Nucleus accumbens (tissue), 56 donors: ENCODE results near the gene CYBC1.
"Not testable (repeated sequence)": the region's sequence is repeated elsewhere in the genome, so short reads cannot be mapped to it uniquely, and the experiment has no call there.

Experiments used
- DNase-seq, 56 donors: peaks; one replicate each; lab custom pipeline; 2025; lab: John Stamatoyannopoulos, UW

The CYBC1 gene

DNA sequence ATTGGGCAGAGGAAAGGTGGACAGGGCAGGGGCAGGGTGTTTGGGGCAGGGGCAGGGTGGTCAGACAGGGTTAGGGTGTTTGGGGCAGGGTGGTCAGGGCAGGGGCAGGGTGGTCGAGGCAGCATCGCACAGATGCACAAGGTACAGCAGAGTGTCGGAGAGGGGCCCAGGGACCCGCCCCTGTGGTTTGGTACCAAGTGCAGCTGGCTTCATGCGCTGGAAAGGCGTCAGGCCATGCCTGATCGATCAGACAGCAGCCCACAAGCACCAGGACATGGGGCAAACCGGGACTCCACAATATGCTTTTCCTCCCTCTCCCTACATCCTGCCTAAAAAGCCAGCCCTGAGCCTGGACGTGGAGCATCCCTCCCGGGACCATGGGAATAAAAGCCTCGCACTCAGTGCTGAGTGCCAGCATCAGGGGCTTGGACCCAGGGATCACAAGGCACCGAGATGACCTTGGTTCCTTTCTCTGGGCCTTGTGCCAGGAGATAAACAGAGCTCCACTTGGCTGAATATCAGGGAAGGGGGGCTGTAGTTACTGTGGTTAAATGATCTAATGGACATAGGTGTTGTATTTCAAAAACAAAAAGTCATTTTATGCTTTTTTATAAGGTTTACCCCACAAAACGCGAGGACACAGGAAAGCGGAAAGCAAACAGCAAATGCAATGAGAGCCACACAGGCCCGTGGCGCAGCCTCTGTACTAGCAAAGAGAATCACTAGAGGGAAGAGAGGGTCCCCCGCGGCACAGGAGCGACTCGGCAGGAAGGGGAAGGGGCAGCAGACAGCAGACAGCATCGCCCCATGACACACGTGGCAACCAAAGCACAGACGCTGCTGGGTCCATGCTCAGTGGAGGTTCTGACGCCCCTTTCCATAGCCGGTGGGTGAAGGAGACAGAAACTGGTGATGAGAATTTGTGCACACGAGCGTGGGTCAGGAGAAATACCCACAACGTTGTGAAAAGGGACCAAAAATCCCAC lies 37.7 kb downstream of the CYBC1 start:
- DNase-seq = no peak

DNA sequence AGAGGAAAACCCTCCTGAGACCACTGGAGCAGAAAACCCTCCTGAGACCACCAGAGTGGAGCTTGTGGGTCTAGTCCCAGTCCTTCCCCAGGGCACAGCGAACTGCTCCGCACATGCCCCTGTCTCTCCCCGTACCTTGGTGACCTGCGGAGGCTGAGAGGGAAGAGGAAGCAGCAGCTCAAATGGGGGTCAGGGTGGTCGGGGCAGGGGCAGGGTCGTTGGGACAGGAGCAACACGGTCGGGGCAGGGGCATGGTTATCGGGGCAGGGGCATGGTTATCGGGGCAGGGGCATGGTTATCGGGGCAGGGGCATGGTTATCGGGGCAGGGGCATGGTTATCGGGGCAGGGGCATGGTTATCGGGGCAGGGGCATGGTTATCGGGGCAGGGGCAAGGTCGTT lies 38.5 kb downstream of the CYBC1 start:
- DNase-seq = not testable (repeated sequence)

DNA sequence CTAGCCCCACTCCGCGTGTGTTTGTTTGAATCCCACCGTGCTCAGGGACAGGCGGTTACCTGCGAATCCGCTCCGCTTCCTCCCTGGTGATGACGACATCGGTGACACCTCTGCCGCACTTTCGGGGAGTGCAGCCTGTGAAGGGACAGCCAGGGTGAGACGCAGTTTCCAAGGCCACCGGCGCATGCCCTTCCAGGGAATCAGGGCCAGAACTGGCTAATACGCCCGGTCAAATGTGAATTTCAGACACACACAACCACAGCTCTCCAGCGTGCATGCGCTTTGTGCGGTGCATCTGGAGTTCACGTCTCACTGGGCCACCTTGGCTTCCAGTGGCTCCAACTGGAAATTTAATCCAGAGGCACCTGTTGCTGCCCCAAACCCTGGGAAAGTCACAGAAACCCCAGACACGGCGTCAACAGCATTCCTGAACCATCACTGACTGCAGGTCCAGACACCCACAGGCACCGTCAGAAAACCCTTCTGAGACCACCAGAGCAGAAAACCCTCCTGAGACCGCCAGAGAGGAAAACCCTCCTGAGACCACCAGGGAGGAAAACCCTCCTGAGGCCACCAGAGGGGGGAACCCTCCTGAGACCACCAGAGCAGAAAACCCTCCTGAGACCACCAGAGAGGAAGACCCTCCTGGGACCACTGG lies 39.0 kb downstream of the CYBC1 start:
- DNase-seq = no peak

DNA sequence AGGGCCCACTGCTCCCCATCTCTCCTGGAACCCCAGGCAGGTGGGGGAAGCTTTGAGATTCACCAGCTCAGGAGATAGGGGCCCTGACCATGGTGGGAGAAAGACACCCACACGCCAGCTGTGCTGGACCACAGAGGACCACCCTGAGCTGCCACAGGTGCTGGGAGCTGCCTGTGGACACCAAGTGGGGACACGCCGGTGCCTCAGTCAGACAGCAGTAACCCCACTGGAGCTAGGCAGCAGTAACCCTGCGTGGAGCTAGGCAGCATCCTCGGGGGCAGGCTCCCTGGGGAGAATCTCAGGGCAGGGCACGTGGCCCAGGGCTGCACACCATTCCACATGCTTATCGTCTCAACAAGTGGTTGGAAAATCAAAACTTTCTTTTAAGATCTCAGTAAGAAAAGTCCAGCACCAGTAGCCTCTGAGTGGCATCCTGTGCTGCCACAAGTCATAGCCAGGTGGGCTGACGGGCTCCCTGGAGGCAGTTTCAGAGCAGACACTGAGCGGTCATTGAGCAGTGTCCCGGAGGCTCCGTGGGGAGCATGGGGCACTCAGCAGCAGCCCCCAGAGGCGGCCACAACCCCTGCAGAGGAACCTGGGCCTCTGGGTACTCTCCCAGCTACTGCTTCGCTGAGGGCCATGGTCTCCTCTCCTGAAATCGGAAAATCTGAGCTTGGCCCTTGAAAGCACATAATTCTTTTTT lies 40.4 kb downstream of the CYBC1 start:
- DNase-seq = no peak

DNA sequence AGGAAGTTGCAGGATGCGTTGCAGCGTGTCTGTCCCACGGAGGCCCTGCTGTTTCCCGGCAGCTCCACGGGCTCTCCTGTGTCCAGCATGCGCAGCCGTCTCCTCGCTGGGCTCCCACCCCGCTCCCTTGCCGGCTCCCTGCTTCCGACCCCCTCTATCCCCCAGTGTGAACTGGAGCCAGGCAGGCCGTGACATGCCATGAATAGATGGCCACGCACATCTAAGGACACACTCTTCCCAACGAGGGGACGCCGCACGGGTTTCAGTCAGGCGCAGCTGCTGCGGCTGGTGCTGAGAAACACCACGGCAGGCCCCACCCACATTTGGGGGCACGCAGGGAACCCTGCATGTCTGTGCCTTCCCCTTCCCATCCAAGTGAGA lies 41.6 kb downstream of the CYBC1 start:
- DNase-seq = no peak

DNA sequence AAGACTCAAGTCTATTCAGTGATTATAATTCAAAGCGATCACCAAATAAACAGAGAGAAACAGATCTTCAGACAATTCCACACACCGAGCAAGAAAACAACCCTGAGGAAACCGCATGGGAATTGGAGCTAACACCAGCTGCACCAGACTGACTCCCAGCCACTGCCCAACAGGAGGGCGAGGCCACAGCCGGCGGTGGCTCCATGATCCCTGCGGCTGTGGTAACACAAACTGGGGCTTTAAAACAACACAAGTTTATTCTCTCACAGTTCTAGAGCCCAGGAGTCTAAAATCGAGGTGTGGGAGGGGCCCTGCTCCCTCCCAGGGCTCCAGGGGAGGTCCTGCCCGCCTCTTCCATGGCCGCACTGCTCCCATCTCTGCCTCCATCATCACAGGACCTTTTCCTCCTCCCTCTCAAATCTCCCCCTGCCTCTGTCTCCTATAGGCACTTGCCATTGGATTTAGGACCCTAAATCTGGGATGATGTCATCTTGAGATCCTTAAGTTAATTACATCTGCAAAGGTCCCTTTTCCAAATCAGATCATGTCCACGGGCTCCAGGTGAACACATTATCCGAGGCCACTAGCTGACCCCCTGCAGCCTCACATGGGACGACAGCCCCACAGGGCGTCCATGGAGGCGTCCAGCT lies 42.1 kb downstream of the CYBC1 start:
- DNase-seq = no peak

DNA sequence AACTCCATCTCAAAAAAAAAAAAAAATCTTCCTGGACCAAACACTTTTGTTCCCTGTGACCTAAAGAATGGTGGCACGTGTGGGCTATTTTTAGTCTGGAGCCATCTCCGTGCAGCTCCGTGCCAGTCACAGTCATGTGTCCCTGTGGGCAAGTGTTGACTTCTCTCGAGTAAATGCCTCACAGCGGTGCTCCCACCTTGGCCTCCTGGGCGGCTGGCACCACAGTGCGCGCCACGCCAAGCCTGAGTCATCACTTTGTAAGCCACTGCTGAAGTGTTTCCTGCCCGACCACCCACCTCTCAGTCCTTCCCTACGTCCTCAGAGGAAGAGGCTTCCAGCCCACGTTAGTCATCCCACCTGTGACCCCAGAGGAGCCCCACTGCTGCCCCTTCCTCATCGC lies 43.3 kb downstream of the CYBC1 start:
- DNase-seq = no peak

DNA sequence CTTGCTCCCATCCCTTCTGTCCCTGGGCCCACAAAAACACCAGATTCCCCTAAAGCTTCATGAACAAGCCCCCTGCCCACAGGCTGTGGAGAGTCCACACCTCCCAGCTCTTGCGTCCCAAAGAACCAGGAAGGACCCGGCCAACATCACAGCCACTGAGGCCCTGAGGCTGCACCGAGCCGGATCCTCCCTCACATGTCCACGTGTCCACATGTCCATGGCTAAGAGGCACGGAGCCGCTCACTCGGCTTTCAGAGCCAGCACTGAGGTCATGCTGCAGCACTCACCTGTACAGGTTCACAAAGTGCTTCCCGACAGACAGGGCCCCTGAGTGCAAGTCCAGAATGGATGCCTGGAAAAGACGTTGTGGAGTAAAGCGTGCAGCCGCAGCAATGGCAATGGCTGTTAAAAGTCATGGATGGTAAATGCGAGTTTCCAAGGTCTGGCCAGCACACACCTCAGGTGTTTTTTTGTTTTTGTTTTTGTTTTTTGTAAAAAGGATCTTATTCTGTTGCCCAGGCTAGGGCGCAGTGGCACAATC lies 44.4 kb downstream of the CYBC1 start:
- DNase-seq = no peak

DNA sequence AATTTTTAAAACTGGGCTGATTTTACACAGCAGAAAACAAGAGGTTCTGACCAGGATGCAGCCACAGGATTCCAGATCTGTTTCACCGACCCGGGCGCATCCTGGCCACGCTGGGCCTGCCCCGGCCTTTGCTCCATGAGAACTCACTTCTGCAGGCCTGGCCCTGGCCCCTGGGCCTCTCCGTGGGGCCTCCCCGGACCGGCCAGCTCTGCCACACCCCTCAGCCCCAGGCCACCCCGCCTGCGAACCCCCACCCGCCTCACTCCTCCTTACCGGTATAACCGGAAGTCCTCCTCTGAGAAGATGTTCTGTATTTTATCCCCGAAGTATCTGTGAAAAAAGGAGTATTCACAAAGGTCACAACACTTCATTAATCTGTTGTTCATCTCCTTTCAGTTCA lies 45.5 kb downstream of the CYBC1 start:
- no peak for DNase-seq

DNA sequence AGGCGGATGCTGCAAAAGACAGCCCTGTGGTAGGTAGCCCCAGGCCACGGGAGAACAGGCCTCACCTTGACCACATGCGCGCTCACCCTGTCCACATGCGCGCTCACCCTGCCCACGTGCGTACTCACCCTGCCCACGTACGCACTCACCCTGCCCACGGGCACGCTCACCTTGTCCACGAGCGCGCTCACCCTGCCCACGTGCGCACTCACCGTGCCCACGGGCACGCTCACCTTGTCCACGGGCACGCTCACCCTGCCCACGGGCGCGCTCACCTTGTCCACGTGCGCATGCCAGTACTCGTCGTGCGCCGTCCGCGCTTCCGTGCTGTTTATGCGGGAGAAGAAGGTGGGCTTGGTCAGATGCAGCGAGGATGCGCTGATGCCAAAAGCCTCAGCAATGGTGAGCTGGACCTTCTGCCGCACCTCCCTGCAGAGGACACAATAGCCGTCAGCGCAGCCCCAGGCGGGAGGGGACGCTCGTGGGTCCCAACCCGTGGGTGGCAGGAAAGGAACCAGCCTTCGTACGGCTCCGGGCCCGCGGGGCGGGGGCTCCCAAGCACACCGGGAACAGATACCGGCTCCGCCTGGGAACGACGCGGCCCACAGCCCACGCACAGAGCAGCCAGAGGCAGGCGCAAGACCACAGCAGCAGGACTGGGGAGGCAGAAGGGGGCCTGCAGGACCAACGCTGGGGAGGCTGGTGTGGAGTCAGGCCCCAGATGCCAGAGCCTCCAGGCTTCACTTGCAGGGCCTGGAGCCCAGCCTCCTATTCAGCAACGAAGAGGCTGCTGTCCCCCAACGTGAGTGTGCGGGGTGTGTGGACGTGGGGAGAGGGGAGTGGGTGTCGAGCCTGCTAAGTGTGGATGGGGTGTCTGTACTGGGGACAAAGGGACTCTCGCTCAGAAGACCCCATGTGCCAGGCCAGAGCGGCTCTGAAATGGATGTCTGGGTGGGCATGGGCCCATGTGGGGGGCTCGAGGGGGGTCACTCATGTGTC lies 46.6 kb downstream of the CYBC1 start:
- no peak for DNase-seq

DNA sequence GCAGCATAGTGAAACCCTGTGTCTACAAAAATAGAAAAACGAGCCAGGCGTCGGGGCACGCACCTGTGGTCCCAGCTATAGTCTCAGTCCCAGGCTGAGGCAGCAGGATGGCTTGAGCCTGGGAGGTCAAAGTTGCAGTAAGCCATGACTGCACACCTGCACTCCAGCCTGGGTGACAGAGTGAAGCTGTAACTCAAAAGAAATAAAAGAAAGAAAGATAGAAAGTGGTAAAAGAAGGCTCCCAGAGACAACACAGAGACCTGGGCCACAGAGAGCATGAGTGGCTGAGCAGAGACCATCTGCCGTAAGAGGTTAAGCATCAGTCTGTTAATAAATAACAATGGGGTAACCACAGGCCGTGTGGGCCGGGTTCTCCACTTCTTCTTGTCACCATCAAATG lies 47.7 kb downstream of the CYBC1 start:
- DNase-seq = no peak

DNA sequence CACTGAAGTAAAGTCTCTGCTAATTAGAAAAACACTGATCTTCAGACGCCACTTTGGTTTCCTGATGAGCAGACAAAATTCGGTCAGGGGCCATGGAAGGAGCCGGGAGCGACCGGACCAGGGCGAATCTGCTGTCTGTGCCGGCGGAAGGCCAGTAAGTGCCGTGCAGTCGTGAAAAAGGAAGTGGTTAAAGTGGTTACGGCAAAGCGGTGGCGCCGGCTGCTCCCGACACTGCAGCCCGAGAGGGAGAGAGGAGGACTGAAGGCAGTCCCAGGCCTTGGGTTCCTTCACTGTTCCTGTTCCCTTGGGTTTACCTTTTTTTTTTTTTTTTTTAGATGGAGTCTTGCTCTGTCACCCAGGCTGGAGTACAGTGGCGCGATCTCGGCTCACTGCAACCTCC lies 49.7 kb downstream of the CYBC1 start:
- DNase-seq = peak in 6 of 56 donors; percentile 0 to 24 (median 10)

DNA sequence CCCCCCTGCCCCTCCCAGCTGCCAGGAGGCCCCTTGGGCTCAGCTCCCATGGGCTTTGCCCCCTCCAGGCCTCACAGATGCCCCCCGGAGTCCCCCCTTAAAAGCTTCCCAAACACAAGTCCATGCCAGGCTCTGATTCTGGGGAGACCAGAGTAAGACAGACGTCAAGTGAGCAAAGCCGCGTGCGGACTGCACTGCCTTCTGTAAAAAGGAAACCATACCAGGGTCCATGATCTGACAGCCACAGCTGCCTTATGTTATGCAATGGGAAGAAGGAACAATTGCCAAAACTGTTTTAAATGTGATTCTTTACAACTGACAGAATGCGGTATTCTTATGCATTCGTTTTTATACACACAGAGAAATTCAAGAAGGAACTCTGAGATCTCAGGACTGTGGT lies 50.3 kb downstream of the CYBC1 start:
- no peak for DNase-seq

DNA sequence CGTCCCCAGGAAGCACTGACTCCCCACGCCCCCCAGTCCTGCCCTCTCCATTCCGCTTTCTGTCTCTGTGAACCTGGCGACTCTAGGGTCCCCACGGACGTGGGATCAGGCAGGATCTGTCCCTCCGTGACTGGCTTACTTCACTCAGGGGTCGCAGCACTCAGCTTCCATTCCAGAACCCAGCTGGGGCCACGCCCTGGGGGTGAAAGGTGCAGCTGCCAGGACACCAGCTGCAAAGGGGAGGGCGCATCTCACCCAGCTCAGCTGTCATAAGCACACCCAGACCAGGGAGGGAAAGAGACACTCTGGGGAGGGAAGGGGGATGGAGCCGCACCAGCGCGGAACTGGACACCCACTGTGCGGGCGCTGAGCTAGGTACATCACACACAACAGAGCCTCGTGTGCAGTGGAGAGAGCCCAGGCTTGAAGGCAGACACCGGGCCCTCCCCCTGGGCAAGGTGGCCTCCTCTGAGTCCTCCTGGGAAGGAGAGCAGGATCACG lies 50.9 kb downstream of the CYBC1 start:
- DNase-seq = no peak

DNA sequence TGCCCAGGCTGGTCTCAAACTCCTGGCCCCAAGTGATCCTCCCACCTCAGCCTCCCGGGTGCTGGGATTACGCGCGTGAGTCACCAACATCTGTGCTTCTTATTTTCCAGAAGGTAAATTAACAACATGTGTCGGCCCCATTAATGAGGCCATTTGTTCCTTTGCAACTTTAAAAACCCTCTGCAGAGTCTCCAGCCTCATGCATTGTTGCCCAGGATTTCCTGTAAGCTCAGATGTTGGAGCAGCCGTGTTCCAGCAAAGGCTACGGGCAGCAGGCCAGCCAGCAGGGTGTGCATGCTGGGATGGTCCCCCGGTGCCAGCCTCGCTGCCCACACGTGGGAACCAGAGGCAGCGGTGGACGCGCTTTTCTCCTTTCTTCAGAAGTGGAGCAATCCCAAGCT lies 51.5 kb downstream of the CYBC1 start:
- peak in 16 of 56 donors; percentile 4 to 73 (median 24) for DNase-seq

DNA sequence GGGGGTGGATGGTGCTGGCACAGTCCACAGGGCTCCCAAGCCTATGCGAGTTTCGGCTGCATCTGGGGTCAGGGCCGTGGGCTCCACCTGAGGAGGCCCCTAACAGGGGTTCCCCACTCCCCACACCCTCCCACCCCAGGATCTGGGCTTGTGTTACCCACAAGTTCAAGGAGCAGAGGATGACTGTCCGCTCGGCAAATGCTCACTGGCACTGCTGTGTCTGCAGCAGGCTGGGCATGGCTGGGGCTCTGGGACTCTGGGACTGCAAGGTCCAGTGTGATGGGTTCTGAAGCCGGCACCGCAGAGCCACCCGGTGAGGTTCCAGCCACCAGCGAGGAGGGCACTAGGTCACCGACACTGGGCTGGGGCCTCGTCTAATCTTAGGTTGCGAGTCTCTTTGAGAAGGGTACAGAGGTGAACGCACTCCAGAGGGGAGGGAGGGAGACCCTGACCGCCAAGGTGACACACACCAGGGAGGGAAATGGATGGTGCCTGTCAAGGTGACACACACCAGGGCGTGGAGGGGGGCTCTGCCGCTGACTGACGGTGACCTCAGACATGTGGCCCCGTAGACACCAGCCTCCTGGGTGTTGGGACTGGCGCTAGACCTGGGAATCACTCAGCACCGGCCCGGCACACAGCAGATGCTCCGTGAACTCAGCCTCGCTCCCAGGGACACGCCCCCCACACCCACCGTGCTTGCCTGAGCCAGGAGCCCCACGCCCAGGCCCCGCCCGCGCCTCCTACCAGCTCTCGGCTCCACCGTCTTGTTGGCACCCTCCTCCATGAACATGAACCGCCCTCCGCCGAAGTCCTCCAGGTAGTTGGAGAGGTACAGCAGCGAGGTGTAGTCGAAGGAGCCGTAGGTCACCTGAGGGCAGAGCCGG lies 52.9 kb downstream of the CYBC1 start:
- no peak for DNase-seq

DNA sequence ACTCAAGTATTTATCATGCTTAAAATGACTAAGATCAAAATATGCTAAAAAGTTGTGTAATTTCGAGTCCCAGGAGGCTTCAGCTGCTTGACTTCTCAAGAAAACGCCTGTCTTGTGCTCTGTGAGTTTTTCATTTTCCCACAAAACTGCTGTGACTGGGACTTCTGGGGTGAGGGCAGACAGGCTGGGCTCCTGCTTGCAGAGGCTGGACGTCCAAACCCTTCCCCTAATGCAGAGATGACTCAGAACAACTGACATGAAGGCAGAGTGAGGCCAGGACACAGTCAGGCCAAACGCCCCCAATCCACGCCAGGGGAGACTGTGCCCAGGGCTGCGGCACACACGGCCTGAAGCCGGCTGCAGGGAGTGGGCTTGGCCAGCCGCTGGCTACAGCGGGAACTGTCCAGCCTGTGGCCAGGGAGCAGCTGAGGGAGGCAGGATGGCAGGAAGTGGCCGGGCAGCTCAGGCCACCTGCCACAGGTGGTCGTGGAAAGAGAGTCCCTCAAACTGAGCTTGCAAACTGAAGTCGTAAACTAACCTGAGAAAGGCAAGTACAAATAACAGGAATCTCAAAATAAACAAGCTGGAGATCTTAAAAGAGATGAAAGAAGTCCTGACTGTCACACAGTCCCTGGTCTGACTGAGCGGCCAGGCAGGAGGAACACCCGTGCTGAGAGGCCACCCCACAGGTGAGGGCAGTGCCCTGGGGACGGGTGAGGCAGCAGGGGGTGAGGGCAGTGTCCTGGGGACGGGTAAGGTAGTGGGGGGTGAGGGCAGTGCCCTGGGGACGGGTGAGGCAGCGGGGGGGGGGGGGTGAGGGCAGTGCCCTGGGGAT lies 53.7 kb downstream of the CYBC1 start:
- no peak for DNase-seq
